Measurements from ENCODE around the gene COL11A2.

- no peak for TF ChIP-seq TAF1 (IDR thresholded peaks at IDR 0.05; ENCODE audit: low read depth)
- no peak for TF ChIP-seq TCF12 (IDR thresholded peaks at IDR 0.05; ENCODE audit: low read depth)
- TF ChIP-seq YY1 (IDR thresholded peaks at IDR 0.05; ENCODE audit: low read depth) = no peak
- no peak for TF ChIP-seq REST (IDR thresholded peaks at IDR 0.05; ENCODE audit: low read depth)
- no peak for TF ChIP-seq CEBPB (IDR thresholded peaks at IDR 0.05)
Measured at GRCh38 chr6:33147807-33148666, 44.2 kb downstream of the COL11A2 start.
